ELF-1 (cell line): ENCODE results near the gene UBE2E3.
"Not testable (repeated sequence)": the region's sequence is repeated elsewhere in the genome, so short reads cannot be mapped to it uniquely, and the experiment has no call there.

Source experiments
- DNase-seq: peaks from one replicate; pipeline ENCODE4 v3.0.0-alpha.2; 2016; ENCODE audit warnings: low read depth, low spot score

The UBE2E3 gene

DNA sequence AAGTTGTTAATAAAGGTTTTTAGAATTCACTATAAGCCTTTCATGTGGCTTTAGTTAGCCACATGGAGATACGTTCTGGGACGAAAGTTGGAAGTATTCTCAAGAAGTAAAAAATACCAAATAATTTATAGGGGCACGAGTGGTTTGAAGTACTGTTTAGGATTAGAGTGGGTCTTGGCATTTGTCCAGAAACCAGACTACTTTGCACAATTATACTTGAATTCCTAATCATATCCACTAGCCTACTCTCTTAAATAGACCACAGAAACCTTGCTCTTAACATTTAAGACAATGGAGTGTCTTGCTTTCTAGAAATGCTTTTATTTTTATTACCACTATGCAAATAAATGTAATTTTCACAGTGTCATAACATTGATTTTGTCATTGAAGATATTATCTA lies 44.6 kb downstream of the UBE2E3 start:
- no peak for DNase-seq

DNA sequence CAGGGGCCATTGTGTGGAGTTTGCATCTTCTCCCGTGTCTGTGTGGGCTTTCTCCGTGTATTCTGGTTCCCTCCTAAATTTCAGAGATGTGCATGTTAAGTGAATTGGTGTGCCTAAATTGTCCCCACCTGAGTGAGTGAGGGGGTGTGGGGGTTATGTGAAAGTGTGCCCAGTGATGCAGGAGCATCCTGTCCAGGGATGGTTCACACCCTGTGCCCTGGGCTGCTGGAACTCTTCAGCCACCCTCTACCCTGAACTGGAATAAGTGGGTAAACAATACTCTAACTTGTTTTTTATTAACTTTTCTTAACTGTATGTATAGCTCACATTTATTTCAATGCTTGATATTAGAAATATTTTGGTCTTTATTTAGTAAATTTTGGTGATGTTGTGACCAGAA lies 56.0 kb downstream of the UBE2E3 start:
- DNase-seq: no peak

DNA sequence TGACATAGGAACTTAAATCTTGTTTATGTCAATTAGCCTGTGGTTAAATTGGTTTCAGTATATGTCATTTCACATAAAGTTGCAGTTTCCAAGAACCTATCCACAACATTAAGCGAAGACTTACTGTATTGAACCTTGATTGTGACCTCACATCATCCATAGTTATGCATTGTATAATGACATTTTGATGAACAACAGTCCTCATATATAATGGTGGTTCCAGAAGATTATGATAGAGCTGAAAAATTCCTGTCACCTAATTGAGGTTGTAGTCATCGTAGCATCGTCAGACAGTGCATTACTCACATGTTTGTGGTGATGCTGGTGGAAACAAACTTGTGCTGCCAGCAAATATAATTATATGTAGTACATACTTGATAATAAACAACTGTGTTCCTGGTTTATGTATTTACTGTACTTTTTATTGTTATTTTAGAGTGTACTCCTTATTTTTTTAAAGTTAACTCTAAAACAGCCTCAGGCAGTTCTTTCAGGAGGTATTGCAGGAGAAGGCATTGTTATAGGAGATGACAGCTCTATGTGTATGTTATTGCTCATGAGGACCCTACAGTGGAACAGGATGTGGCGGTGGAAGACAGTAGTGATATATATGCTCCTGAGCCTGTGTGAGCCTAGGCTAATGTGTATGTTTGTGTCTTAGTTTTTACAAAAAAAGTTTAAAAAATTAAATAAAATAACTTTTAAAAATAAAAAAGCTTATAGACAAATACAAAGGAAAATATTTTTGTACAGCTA lies 56.6 kb downstream of the UBE2E3 start:
- no peak for DNase-seq

DNA sequence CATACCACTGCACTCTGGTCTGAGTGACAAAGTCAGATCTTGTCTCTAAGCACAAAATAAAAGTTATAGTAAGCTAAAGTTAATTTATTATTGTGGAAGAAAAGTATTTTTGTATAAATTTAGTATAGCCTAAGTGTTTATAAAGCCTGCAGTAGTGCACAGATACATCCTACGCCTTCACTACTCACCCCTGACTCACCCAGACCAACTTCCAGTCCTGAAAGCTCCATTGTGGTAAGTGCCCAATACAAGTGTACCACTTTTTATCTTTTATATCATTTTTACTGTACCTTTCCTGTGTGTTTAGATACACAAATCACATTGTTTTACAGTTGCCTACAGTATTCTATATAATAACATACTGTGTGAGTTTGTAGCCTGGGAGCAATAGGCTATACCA lies 57.5 kb downstream of the UBE2E3 start:
- no peak for DNase-seq

DNA sequence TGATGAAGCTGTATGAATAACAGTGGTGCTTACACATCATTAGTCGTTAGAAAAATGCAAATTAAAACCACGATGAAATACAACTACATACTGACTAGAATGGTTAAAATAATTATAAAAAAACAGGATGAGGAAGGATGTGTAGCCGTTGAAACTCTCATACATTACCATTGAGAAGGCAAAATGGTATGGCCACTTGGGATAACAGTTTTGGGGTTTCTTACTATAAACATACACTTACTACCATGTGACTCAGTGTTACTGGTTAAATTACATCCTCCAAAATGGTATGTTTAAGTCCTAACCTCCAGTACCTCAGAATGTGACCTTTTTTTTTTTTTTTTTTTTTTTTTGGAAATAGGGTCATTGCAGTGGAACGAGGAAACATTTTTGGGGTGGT lies 58.4 kb downstream of the UBE2E3 start:
- DNase-seq: no peak

DNA sequence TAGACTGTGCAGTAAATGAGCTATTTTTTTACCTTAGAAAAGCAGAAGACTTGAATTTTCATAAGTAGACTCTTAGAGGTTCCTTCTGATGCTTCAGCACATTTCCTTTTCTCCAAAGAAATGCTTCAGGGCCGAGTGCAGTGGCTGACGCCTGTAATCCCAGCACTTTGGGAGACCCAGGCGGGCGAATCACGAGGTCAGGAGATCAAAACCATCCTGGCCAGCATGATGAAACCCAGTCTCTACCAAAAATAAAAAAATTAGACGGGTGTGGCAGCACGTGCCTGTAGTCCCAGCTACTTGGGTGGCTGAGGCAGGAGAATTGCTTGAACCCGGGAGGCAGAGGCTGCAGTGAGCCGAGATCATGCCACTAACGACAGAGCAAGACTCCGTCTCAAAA lies 60.4 kb downstream of the UBE2E3 start:
- not testable (repeated sequence) for DNase-seq

DNA sequence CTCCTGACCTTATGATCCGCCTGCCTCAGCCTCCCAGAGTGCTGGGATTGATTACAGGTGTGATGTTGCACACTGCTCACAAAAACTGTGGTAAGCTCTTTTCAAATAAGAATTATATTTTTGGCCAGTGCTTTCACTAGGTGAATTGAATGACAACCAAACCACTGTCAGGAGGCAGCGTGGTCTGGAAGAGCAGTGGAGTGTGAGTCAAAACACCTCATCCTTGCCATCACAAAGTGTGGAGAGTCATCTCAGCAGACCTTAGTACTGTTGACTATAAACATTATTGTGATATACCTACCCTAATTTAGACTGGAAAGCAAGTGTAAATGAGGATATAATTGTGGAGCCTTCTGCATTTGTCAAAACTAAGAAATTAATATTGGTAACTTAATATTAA lies 61.3 kb downstream of the UBE2E3 start:
- DNase-seq: no peak

DNA sequence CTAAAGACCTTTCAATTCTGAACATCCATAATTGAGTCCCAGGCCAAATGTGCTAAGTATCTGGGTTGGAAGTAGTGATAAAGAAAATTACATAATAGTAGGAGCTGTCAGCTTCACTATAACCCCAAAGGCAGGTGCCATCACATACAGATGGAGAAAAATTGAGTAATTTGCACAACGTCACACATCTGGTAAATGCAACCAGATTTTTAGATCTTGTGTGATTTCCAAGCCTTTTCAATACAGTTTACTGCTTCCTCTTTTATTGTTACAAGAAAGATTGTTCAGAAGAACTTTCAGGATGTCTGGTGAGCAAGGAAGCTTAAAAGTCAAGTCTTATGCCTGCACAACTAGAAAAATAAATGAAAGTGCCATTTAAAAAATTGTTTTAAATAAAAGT lies 62.3 kb downstream of the UBE2E3 start:
- no peak for DNase-seq

DNA sequence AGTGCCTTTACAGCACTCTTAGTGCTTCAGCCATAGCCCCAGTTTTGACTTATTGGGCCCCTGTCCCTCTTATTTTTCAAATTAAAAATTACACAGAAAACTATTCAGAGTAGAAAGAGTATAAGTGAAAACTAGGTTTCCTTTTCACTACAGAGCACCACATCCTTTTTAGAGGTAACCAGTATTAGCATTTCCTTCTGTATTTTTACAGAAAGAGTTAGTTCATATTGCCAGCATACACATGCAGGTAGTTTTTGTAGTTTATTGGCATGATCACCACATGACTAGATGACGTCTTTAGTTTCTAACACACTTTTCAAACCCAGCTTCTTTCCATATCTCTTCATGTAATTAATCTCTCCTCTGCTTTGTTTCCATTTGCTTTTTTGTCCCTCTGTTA lies 66.4 kb downstream of the UBE2E3 start:
- DNase-seq: no peak

DNA sequence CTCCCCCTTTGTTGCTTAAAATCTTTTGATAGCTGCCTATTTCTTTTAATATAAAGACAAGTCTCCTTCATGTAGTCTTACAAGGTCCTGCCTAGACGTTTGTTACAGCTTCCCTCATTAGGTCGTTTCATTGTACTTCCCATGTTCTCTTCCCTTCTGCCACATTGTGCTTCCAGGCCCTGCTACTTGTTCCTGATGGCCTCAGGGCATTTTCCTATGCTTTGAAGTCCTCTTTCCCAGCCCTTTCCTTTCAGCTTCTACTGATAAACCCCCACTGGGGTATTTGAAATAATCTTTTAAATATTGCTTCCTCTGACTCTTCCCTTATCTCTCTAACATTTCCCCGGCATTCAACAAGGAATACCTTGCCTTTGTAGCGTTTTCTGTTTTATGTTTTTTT lies 67.4 kb downstream of the UBE2E3 start:
- DNase-seq: peak; percentile 59

DNA sequence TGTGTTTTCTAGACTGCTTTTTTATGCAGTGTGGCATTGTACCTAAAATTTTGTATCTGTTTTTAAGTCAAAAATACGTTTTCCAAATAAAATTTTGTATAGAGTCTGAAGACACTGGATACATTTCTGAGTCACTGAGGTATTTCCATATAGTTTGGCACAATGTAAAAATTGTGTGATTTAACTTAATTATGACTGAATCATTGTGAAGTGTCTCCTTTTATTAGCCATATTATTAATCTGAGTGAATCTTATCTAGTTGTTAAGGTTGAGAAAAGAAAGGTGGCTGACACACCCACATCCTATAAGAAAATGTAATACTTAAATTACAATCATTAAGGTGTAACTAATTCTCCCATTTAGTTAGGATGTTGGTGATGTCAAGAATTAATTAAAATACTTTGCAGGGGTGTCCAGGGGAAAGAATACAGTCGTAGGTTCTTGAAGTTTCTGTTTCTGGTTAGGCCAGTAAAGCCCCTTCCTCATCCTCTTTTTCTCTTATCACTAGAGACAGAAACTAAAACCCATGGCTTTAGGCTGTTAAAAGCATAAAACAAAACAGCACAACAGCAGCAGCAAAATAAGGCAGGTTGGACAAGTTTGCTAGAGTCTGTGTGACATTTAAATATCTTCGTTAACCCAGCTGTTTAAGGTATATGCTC lies 71.6 kb downstream of the UBE2E3 start:
- no peak for DNase-seq

DNA sequence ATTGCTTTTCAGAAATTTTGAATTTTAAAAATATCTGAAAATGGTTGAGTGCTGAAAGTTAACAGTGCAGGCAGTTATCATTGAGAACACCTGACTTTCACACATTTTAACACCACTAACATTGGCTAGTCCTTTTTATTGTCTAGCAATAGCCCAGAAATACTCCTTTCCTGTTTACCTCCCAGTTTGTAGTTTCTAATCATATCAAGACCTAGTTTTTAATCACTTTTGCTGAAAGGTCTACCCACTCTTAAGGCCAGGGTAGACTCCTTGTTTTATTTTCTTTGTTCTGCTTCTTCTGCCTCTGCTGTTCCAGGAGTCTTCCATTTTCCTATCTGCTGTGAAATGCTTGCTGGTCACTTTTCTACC lies 72.1 kb downstream of the UBE2E3 start:
- DNase-seq: no peak

DNA sequence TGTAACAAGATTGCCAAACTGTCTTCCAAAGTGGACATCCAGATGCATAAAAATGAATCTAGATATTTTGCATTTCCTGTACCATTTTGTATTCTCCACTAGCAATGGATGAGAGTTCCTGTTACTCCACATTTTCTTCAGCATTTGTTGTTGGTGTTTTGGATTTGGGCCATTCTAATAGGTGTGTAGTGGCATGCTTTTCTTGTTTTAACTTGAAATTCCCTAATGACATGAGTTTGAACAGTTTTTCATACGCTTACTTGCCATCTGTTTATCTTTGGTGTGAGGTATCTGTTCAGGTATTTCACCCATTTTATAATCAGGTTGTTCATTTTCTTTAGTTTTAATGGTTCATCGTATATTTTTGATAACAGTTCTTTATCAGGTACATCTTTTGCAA lies 73.9 kb downstream of the UBE2E3 start:
- DNase-seq: no peak

DNA sequence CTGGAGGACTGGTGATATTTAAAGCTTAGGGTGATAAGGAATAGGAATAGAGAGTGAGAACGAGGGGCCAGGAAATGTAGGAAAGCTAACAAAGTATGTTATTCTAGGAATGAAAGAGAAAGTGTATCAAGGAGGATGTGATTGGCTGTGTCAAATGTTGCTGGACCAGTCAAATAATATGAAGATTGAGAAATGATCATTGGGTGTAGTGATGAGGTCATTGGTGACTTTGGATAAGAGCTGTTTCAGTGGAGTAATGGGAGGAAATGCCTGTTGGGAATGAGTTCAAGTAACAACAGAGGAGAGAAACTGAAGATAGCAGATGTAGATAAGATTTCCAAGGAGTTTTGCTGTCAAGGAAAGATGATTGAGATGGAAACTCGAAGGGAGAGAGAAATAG lies 74.4 kb downstream of the UBE2E3 start:
- no peak for DNase-seq

DNA sequence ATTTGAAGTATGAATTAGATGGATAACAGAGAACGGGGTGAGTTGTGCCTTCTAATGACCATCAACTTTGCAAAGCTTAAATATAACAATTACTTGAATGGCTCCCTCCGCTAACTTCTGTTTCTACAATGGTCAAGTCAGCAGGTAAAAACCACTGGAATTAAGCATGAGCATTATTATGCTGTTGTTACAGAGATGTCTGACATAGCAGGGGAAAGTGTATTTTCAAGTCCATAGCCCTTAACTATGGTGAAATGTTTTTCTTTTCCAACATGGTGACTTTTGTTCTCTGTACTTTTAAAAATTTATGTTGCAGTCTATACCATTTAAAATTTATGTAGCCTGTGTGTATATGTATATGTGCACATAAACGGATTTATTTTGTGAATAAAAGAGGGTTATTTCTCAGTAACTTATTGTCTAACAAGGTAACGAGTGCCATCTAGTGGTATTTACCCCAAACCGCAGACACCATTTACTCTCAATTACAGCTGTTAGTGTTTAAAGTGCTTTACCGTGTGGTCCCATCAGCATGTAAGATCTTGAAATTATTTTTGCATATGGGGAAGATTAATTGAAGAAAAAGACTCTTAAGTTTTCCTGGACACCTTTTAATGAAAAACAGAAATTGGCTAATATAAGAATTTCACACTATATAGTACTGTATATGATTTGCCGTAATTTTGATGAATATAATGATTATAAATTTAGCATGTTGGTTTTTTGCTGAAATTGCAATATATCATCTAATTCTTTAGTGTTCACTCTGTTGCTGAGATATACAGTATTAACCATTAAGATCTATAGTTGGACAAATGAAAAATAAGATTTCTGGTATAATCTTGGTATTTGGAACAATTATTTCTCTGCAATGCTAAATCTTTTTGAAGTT lies 78.2 kb downstream of the UBE2E3 start:
- DNase-seq: no peak

DNA sequence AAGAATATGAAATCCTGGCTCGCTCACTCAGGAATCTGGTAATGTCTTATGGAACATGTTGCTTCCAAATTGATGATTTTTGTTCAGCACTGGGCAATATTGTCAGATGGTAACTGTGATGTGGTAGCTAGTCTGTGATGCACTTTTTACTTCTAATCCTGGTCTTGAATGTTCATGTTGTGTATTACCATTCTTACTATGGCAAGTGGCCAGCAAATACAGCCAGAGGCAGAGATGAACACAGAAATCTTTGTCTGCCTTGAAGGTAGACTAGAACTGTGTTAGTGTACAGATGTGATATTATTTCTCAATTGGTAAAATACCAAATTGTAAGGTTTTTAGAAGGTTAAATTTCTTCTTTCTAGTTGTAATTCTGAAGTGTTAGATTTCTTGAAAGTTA lies 83.3 kb downstream of the UBE2E3 start:
- no peak for DNase-seq

DNA sequence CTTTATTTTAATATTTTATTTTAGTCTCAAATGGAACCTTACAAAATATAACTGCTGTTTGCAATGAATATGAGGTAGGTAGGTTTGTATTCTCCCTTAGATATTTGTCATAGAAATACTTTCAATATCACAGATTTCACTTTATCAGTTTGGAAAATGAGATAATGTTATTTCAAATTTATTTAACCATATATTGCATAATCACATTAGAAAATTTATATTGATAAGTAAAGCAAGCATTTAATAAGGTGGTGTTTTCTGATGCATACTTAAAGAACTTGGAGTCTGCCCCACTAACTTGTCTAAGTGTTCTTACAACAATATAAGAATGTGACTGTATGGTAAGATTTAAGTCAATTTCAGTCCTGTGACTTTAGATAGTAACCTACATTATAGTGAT lies 85.1 kb downstream of the UBE2E3 start:
- DNase-seq: no peak

DNA sequence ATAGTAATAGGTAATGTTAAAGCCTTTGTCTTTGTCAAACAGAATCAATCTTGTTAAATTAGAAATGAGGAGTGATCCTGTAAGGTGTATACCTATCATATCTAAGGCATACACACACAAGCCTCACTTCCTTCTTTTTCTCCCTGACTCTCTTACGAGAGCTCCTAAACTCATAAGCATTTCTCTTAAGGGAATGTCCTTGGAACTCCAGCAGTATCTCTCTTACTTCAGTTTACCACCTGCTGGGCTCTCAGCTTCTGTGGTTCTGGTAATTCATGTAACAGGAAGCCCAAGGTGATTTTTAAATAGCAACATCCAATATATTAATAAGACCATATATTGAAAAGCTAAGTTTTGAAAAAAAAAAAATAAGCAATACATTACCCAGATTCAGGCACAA lies 85.9 kb downstream of the UBE2E3 start:
- DNase-seq: no peak

DNA sequence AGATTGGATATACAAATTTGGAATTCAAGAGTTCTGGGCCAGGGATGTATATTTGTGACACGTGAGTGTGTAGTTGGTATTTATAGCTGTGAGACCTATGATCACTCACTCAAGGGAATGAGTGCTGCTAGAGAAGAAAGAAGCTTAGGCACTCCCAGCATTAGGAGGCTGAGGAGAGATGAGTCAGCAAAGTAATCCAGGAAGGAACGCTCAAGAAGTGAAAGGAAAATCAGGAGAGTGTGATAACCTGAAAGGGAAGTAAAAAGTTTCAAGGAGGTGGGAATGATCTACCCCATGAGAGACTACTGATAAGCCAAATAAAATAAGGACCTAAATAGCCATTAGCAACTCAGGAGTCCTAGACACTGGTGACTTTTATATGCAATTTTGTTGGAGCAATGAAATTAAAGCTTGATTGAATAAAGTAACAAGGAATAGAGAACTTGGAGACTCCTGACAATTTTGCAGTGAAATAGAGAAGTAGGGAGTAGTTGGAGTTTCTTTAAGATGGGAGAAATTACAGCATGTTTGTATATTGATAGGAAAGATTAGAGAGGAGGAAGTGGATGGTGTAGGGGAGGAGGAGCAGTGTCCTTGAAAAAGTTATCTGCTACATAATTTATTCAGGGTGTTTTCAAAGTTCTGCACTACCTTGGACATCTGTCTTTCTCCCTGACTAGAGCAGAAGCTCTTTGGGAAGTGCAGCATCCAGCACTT lies 89.9 kb downstream of the UBE2E3 start:
- DNase-seq: peak; percentile 17

DNA sequence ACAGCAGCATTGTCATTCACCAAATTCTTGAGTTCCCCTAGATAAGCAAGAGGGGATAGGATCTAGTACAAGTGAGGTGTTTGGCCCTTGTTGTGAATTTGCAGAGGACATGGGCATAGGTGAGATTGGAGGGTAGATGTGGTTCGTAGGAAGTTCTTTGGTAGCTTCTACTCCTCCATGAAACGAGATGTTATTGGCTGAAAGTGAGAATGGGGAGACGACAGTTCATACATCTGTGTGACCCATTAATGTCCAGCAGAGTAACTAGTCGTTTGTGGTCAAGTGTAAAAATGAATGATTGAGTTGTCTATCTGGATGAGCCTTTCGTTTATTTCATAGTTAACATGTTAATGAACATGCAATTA lies 90.4 kb downstream of the UBE2E3 start:
- DNase-seq: no peak

DNA sequence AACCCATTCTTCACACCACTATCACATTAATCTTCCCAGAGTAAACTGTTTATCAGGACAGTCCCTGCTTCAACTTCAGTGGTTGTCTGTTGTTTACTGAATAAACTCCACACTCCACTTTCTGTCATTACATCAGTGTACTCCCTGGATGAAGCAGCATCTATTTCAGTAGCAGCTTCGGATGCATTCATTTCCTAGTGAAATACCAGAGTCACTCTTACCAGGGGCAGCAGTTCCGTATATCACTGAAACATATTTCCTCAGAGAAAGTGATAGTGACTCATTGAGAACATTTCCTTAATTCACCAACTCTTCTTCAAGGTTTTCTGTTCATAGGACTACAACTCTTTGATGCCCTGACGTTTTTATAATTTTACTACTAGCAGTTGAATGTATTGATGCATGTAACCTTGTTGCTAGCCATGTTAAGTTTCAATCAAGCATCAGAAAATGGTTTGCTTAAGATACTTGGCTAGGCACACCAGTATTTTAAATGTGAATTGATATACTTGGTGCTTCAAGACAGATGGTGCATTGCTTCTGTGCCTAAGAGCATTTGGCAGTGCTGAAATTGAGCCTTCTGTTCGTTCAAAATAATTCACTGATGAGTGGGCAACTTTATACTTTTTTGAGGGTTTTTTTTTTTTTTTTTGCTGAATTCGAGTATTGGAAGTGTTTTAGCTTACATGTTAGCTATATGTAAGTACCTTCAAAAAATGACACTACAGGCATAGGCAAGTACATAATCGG lies 92.3 kb downstream of the UBE2E3 start:
- no peak for DNase-seq
